LNCAP (cell line): ENCODE results near the gene PIGS.

Experiments
- CTCF ChIP-seq: fragments of 450-650 bp; IDR thresholded peaks from 2 replicates; pipeline ENCODE4 v1.5.1; 2017; ENCODE audit warnings: mild to moderate bottlenecking

The PIGS gene

GRCh38 chr17:28547096-28547622 lies 24.2 kb downstream of the PIGS start:
- TF ChIP-seq CTCF, result no peak

GRCh38 chr17:28545787-28546415 lies 25.4 kb downstream of the PIGS start:
- TF ChIP-seq CTCF, result no peak

GRCh38 chr17:28545141-28545503 lies 26.2 kb downstream of the PIGS start:
- TF ChIP-seq CTCF, result no peak

GRCh38 chr17:28544402-28545140 lies 26.8 kb downstream of the PIGS start:
- no peak for TF ChIP-seq CTCF

GRCh38 chr17:28541439-28541838 lies 29.9 kb downstream of the PIGS start:
- no peak for TF ChIP-seq CTCF

- TF ChIP-seq CTCF, result no peak
Observed at GRCh38 chr17:28540231-28540630, 31.1 kb downstream of the PIGS start.

GRCh38 chr17:28538296-28538895 lies 32.9 kb downstream of the PIGS start:
- TF ChIP-seq CTCF, result no peak
